K562 (cell line): Measurements from ENCODE around the gene BARD1. TPM values are rescaled to one million over a fixed set of nuclear protein-coding genes. Genes with fewer than 3 reads are reported as not detected.

Experiments
- ATAC-seq: fragments of 200-7000 bp; cut with Tn5 transposase; 3 replicates; pipeline ENCODE4 v1.9.1; 2020; ENCODE audit warnings: moderate library complexity
- BruUV-seq: library from RNA; stranded (reverse); fragments of 400-500 nt; replicated peaks from 2 replicates; lab custom pipeline; 2021; lab: Mats Ljungman, UMichigan
- CTCF ChIA-PET: fragments of 300-600 bp; formaldehyde crosslinking; extraction: SDS; loops from one replicate; lab custom pipeline; 2021; ENCODE audit warnings: low intra/inter-chr PET ratio; lab: Yijun Ruan, JAX
- POLR2A ChIA-PET: fragments of 300-600, 350-650 bp; sonication (Branson Sonifier 250); formaldehyde crosslinking; extraction: SDS; loops from one replicate; lab custom pipeline; 2021; ENCODE audit warnings: antibody characterized with exemption, inconsistent platforms; lab: Yijun Ruan, JAX
- DNase-seq, 4 experiments: peaks; one replicate each; pipeline versions ENCODE4 v3.0.0 to v3.0.0-alpha.2; 2011 to 2018; ENCODE audit warnings: low spot score in 3 of 4, mixed read lengths in 3 of 4; ENCODE audit errors: extremely low read depth in 1 of 4
- FAIRE-seq: peaks from 2 replicates; lab custom pipeline; 2011; peaks lifted over from hg19 to GRCh38; lab: Jason Lieb, UNC
- H2AFZ ChIP-seq: 2 replicates; pipeline ENCODE4 v1.6.0; 2011; ENCODE audit warnings: low read depth, low read length, control low read depth, inconsistent platforms
- H3K27ac ChIP-seq: fragments of 200-600 bp; 3 replicates; pipeline ENCODE4 v1.8.0; 2011; ENCODE audit warnings: low read depth, mild to moderate bottlenecking, control low read depth, inconsistent platforms, low read length, moderate library complexity, mixed read lengths; ENCODE audit errors: extremely low read depth
- H3K27me3 ChIP-seq, 2 experiments: fragments of 300-600 bp in 1 of 2; 2 replicates in 1 of 2; 3 replicates in 1 of 2; pipeline versions ENCODE4 v1.6.0 to v1.8.0; 2011; ENCODE audit warnings: inconsistent platforms in 2 of 2, low read length in 2 of 2, mild to moderate bottlenecking in 1 of 2, mixed read lengths in 1 of 2, moderate library complexity in 1 of 2; ENCODE audit not compliant: control insufficient read depth in 2 of 2, insufficient read depth in 2 of 2
- H3K36me3 ChIP-seq: fragments of 300-600 bp; 3 replicates; pipeline ENCODE4 v1.8.0; 2011; ENCODE audit warnings: mild to moderate bottlenecking, low read length, inconsistent platforms; ENCODE audit not compliant: control insufficient read depth, insufficient read depth
- H3K4me1 ChIP-seq, 2 experiments: fragments of 200-600 bp in 1 of 2; replicated peaks in 1 of 2; 2 replicates in 1 of 2; 3 replicates in 1 of 2; pipeline versions ENCODE4 v1.5.1 to v1.8.0; 2011; ENCODE audit warnings: inconsistent platforms in 2 of 2, low read length in 2 of 2, mild to moderate bottlenecking in 1 of 2, mixed read lengths in 1 of 2, moderate library complexity in 1 of 2; ENCODE audit not compliant: control insufficient read depth in 2 of 2, insufficient read depth in 2 of 2
- H3K4me2 ChIP-seq: 2 replicates; pipeline ENCODE4 v1.6.1; 2011; ENCODE audit warnings: low read length, control low read depth, inconsistent platforms, mixed read lengths; ENCODE audit not compliant: insufficient read depth
- H3K4me3 ChIP-seq: fragments of 200-600 bp; sonication (generic), shearing (Covaris generic); 2 replicates; pipeline ENCODE4 v1.5.1; 2016; ENCODE audit warnings: control low read depth, inconsistent platforms
- H3K79me2 ChIP-seq: fragments of 200-600 bp; 3 replicates; pipeline ENCODE4 v1.8.0; 2011; ENCODE audit warnings: low read length, inconsistent platforms; ENCODE audit not compliant: control insufficient read depth, insufficient read depth
- H3K9ac ChIP-seq, 2 experiments: 2 replicates each; pipeline versions ENCODE4 v1.6.0 to v1.6.1; 2011; ENCODE audit warnings: low read depth in 2 of 2, low read length in 2 of 2, control low read depth in 1 of 2, inconsistent platforms in 1 of 2, mild to moderate bottlenecking in 1 of 2, mixed read lengths in 1 of 2; ENCODE audit not compliant: insufficient read depth in 1 of 2
- H3K9me1 ChIP-seq: one replicate; pipeline ENCODE4 v1.6.0; 2011; ENCODE audit warnings: inconsistent platforms, mild to moderate bottlenecking, low read length, moderate library complexity; ENCODE audit not compliant: control insufficient read depth, insufficient read depth
- H3K9me3 ChIP-seq: replicated peaks from 2 replicates; pipeline ENCODE4 v1.5.1; 2011; ENCODE audit warnings: low read depth, low read length, inconsistent platforms; ENCODE audit not compliant: control insufficient read depth, insufficient read depth
- H4K20me1 ChIP-seq: replicated peaks from 2 replicates; pipeline ENCODE4 v1.6.1; 2011; ENCODE audit warnings: low read length, inconsistent platforms, mixed read lengths; ENCODE audit not compliant: control insufficient read depth, insufficient read depth
- ETV1 ChIP-seq: fragments of 450-650 bp; conservative IDR thresholded peaks from 2 replicates; pipeline ENCODE4 v1.6.1; 2016; ENCODE audit warnings: missing genetic modification characterization, control low read depth, low read depth, missing compliant biosample characterization
- GABPA ChIP-seq: fragments of 200-800 bp; sonication (Bioruptor generic); conservative IDR thresholded peaks from 2 replicates; pipeline ENCODE4 v1.6.1; 2016; ENCODE audit warnings: low read depth, missing genetic modification characterization, missing compliant biosample characterization
- GTF2F1 ChIP-seq: IDR thresholded peaks from 2 replicates; pipeline ENCODE4 v1.6.1; 2011; ENCODE audit warnings: low read depth, low read length, improper control_type of control experiment
- MTA1 ChIP-seq: fragments of 450-650 bp; IDR thresholded peaks from 2 replicates; pipeline ENCODE4 v1.6.1; 2017; ENCODE audit warnings: borderline replicate concordance
- MTA3 ChIP-seq: fragments of 450-650 bp; formaldehyde crosslinking; IDR thresholded peaks from 2 replicates; pipeline ENCODE4 v1.6.1; 2017; ENCODE audit warnings: mild to moderate bottlenecking, borderline replicate concordance
- SNRNP70 ChIP-seq: fragments of 200-400 bp; formaldehyde crosslinking; optimal IDR thresholded peaks from 2 replicates; pipeline ENCODE3; 2017; ENCODE audit warnings: low read depth, low read length
- ZNF134 ChIP-seq: fragments of 250-450 bp; sonication (Bioruptor Pico); conservative IDR thresholded peaks from 2 replicates; pipeline ENCODE4 v1.4.0; 2020
- ZNF41 ChIP-seq: fragments of 250-450 bp; sonication (Bioruptor Pico); conservative IDR thresholded peaks from 2 replicates; pipeline ENCODE4 v1.4.0; 2020; ENCODE audit warnings: mild to moderate bottlenecking
- WGBS: fragments of 100-300 bp; shearing (Covaris generic); methylation state at CpG from one replicate; pipeline ENCODE4 v1.1.6; 2016; ENCODE audit warnings: low coverage, mixed read lengths; ENCODE audit not compliant: insufficient coverage; ENCODE audit errors: missing lambda C conversion rate; 5-methylcytosine and 5-hydroxymethylcytosine counted together
- in situ Hi-C: fragments of 300-500 bp; cut with MboI; formaldehyde crosslinking; loops from 4 replicates; pipeline ENCODE4 v1.15.0; 2018; ENCODE audit warnings: inconsistent platforms, mixed read lengths
- intact Hi-C: fragments of 100-400 bp; cut with micrococcal nuclease; formaldehyde crosslinking; loops from 2 replicates; pipeline ENCODE4 v1.14.2; 2022
- polyA plus RNA-seq, 8 experiments: library from polyadenylated mRNA; depleted of rRNA in 4 of 8; stranded (reverse) in 5 of 8; unstranded in 3 of 8; fragments of >200 nt; fragmentation: Nextera tagmentation in 2 of 8; fragmentation: Illumina TruSeq in 1 of 8; extraction: Ambion mirVana in 2 of 8; extraction: Trizol in 1 of 8; gene quantifications; 2 replicates each; pipeline versions ENCODE4 v1.2.1 to v1.2.3, GENCODE V29; 2011 to 2014; ENCODE audit warnings: inconsistent platforms in 1 of 8, missing spikeins in 1 of 8
- total RNA-seq, 7 experiments: library from RNA; depleted of rRNA in 6 of 7; stranded (reverse); fragments of >200 nt in 6 of 7; fragmentation: Illumina TruSeq in 2 of 7; extraction: Trizol in 2 of 7; gene quantifications; 2 replicates each; pipeline versions ENCODE4 v1.2.1 to v1.2.3, GENCODE V29; 2011 to 2021; ENCODE audit warnings: low replicate concordance in 1 of 7
- TF ChIP-seq, protein P1 (sequence below): fragments of 450-650 bp; formaldehyde crosslinking; IDR thresholded peaks from 2 replicates; pipeline ENCODE4 v1.4.0; 2020; ENCODE audit warnings: mild to moderate bottlenecking, moderate library complexity

The BARD1 gene
- total and polyA plus RNA-seq, 9 of the 15 experiments (the other 6 are each of a cell fraction or from before 2014, with no cell fraction given): 6.3 to 18.9 (median 11.3) TPM

DNA sequence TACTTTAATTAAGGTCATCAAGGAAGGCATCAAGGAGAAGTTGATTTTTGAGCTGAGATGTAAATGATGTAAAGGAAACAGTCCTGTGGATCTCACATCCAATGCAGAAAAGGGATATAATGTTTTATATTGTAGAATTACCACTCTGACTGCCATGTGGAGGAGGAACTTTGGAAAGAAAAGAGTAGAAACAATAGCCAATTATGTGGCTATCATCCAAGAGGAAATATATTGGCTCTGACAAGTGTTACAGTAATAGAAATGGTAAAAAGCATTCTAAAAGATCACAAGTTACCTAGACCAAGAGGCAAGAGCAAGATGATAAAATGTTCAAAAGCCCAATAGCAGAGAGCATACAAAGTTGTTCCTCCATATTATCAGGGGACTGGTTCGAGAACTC is 26.8 kb downstream of the BARD1 start:
- intact Hi-C loops: no loop called here
- no peak overlapping the region for H3K9ac ChIP-seq
- no peaks in the 10 kb centered on the region for H3K27me3 ChIP-seq
- no peaks in the 10 kb centered on the region for H3K9me3 ChIP-seq
- H3K4me2 ChIP-seq: no peak overlapping the region
- no peak for FAIRE-seq
- no peaks in the 10 kb centered on the region for H3K4me1 ChIP-seq
- peaks cover 36% of the 10 kb centered on the region for H3K36me3 ChIP-seq
- no peak for DNase-seq
- no peak overlapping the region for H3K27ac ChIP-seq
- ATAC-seq: no peak
- no peak overlapping the region for H2AFZ ChIP-seq
- no peaks in the 10 kb centered on the region for H4K20me1 ChIP-seq
- ChIA-PET CTCF (no interaction called here), POLR2A (no interaction called here)
- H3K79me2 ChIP-seq: peaks cover 5% of the 10 kb centered on the region; the same call in 1 of the 3 replicates
- no peaks in the 10 kb centered on the region for H3K9me1 ChIP-seq
- in situ Hi-C loops: no loop called here
- H3K4me3 ChIP-seq: no peak overlapping the region
- 88% methylated on average over 1 of the region's 1 CpG for WGBS
- no TSS peak for BruUV-seq
- TF ChIP-seq, protein P1, sequence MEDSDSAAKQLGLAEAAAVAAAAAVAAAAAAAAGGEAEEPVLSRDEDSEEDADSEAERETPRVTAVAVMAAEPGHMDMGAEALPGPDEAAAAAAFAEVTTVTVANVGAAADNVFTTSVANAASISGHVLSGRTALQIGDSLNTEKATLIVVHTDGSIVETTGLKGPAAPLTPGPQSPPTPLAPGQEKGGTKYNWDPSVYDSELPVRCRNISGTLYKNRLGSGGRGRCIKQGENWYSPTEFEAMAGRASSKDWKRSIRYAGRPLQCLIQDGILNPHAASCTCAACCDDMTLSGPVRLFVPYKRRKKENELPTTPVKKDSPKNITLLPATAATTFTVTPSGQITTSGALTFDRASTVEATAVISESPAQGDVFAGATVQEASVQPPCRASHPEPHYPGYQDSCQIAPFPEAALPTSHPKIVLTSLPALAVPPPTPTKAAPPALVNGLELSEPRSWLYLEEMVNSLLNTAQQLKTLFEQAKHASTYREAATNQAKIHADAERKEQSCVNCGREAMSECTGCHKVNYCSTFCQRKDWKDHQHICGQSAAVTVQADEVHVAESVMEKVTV: no peak
- no peak for TF ChIP-seq ZNF134 (CRISPR knock-in tag)
- TF ChIP-seq GTF2F1: no peak
- TF ChIP-seq ETV1 (tag): no peak
- no peak for TF ChIP-seq ZNF41 (CRISPR knock-in tag)
- TF ChIP-seq MTA3: no peak
- TF ChIP-seq GABPA (tag): no peak
- no peak for TF ChIP-seq SNRNP70
- TF ChIP-seq MTA1: no peak
